ENCODE results near the gene ZNF286A. TPM values are rescaled to one million over a fixed set of nuclear protein-coding genes. Genes with fewer than 3 reads are reported as not detected.

ZNF286A gene
- total RNA-seq, 4 donors from 2014 or later = 7.5 to 19.9 (median 15.3) TPM

Small RNAs within 50 kb of the gene (small RNA-seq; reads per million reads assigned to genes)
- gene ZNF29P = 0 reads per million in 4 donors

Other genes starting within 250 kb of the ZNF286A start
- gene CDRT4, start 232.1 kb upstream of the ZNF286A start, total RNA-seq = 1 to 10 TPM; 3.2 to 7.6 (median 3.8) TPM
- 10 to 100 TPM in 3 of 4 donors, 1 to 10 TPM in 1; 4.2 to 27.1 (median 18.5) TPM for gene TVP23C, start 136.3 kb upstream of the ZNF286A start, total RNA-seq
- 10 to 100 TPM in 2 of 4 donors, 1 to 10 TPM in 2; 4.7 to 28.0 (median 9.5) TPM for gene FBXW10B, start 80.0 kb upstream of the ZNF286A start, total RNA-seq
- 100 to 1,000 TPM; 102 to 208 (median 167) TPM for gene TRIM16, start 15.4 kb upstream of the ZNF286A start, total RNA-seq
- gene TBC1D26, start 32.5 kb downstream of the ZNF286A start, total RNA-seq = not detected
- gene ADORA2B, start 245.4 kb downstream of the ZNF286A start, total RNA-seq = 10 to 100 TPM; 12.2 to 34.9 (median 32.0) TPM